Nucleus accumbens (tissue), 56 donors: Measurements from ENCODE around the gene MPL.

Experiments
- DNase-seq, 56 donors: peaks; one replicate each; lab custom pipeline; 2025; lab: John Stamatoyannopoulos, UW

The MPL gene

DNA sequence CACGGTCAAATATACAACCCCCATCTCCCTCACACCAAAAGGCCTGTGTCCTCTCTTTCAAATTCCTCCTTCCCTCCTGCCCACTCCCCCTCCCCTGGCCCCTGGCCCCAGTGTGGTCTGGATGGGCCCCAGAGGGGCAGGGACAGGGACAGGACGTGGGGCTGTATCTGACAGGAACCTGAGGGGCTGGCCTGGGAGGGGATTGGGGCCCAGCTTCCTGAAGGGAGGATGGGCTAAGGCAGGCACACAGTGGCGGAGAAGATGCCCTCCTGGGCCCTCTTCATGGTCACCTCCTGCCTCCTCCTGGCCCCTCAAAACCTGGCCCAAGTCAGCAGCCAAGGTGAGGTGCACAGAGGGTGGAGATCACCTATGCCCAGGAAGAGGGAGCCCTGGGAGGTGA lies at the start of gene MPL:
Gene MPL (plus strand): TSS at position 231 of the 400 bp plus-strand sequence. CDS start 31 bp downstream, at position 262.
- no peak for DNase-seq

- peak in 3 of 56 donors; percentile 17 to 43 (median 29) for DNase-seq
These were observed 49.4 kb upstream of the MPL start for GRCh38 chr1:43288058-43288784.

- no peak for DNase-seq
These were observed 48.6 kb upstream of the MPL start for GRCh38 chr1:43288785-43289706.

GRCh38 chr1:43292216-43292615 lies 45.4 kb upstream of the MPL start:
- DNase-seq: no peak

DNA sequence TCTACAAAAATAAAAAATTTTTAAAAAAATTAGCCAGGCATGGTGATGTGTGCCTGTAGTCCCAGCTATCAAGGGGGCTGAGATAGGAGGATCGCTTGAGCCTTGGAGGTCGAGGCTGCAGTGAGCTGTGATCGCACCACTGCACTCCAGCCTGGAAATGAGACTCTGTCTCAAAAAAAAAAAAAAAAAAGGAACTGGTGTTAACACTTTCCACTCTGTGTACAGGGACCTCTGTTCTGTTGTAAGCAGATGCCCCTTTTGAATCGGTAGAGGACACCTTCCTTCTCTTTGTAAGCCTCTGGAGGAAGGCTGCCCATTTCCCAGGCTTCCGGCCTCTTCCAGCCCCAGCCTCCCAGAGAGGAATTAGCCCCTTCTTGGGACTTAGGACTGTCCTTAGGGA lies 44.9 kb upstream of the MPL start:
- DNase-seq: no peak

DNA sequence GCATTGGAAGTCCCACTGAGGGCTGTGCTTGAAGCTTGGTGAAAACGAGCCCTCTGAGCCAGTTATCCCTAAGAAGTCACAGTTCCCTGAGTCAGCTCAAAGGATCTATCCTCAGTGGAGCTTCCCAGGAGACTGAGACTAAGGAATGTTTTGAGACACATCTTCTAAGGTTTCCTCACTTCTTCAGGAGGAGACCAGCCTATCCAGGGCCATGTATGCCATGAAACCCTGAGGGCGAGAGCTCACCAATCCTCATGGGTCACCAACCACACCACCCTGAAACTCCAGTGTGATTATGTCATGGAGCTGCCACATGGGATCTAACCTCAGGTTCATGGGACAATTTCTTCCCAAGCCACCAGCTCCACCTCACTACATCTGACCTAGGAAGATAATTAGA lies 44.4 kb upstream of the MPL start:
- DNase-seq: no peak

DNA sequence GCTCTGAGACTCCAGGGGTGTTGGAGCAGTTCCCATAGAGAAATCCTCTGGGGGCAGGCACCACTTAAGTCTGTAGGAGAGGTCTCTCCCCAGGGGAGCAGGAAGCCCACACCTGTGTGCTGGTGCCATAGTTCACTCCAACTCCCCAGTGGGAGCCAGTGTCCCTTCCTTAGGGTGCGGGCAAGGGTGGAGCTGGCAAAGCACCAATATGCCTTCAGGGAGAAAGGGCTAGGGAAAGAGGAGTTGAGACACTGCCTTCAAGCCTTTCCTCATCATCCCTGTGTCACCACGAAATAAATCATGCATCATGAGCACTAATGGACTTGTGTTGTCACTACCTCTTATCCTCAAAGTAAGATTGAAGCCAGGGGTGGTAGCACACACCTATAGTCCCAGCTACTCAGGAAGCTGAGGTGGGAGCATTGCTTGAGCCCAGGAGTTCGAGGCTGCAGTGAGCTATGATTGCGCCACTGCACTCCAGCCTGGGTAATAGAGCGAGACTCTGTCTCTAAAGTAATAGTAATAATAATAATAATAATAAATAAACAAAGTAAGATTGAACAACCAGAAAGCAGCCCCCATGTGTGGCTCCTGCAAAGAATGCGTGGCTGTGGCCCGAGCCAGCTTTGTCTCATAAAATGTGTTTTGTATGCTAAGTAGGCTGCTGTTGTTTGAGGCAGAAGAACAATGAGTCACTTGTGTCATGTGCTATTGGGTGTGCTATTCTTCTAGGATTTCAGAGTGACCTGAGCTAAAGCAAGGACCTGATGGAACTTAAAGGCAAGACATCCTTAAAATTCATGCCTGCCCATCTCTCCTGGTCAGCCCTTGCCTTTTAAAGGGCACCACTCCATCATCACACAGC lies 43.5 kb upstream of the MPL start:
- peak in 49 of 56 donors; percentile 8 to 85 (median 54) for DNase-seq

- DNase-seq: peak in 3 of 56 donors; percentile 53 to 54 (median 53)
These were observed 42.9 kb upstream of the MPL start for GRCh38 chr1:43294761-43295160.

DNA sequence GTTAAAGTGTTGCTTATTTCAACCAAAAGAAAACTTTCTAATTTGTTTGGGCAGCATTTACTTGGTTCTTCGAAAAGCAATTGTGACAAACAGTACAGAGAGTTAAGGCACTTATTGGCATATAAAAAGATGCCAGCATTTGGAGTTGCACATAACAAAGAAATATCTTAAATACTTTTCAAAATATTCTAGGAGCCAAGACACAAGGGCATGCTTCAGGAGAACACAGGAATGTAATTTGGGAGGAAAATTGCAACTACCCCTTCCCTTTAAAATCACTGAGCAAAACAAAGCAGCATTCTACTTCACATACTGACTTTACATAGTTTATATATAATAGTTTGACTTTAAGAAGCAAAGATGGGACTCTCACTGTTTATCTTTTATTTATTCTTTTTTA lies 41.4 kb upstream of the MPL start:
- no peak for DNase-seq

- no peak for DNase-seq
These were observed 39.6 kb upstream of the MPL start for GRCh38 chr1:43298055-43298454.

- DNase-seq: no peak
These were observed 38.5 kb upstream of the MPL start for GRCh38 chr1:43299101-43299500.

- no peak for DNase-seq
These were observed 37.1 kb upstream of the MPL start, which contains the start of gene TIE1 for GRCh38 chr1:43300378-43301094. TIE1 (plus strand) TSS chr1:43300982; CDS start chr1:43301072, 90 bp downstream.

- peak in 1 of 56 donors; percentile 24 for DNase-seq
These were observed 35.4 kb upstream of the MPL start for GRCh38 chr1:43302201-43302600.

DNA sequence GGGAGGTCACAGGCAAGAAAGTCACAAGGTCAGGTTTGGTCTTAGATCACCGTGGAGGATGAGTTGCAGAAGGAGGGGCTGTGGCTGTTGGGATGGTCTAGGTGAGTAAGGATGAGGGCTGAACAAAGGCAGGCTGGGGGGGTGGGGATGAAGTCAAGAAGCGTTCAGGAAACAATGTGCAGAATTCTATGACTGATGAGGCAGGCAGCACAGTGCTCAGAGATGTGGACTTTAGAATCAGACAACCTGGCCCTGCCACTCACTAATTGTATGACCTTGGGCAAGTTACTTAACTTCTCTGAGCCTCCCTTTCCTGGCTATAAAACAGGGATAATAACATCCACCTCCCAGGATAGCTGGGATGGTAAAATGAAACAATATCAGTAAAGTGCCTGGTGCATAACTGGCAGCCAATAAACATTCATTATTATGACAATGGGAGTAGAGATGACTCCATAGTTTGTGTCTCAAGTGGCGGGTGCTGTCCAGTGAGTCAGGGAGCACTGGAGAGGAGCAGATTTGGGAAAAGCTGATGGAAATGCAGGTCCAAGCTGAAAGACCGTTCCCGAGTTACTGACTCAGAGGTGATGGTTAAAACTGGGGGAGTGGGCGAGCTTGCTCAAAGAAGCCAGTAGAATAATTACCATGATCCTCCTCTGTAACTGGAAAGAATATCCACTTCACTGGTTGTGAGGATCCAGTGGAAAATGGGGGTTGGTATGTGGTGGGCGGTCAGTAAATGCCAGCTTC lies 34.7 kb upstream of the MPL start:
- no peak for DNase-seq

DNA sequence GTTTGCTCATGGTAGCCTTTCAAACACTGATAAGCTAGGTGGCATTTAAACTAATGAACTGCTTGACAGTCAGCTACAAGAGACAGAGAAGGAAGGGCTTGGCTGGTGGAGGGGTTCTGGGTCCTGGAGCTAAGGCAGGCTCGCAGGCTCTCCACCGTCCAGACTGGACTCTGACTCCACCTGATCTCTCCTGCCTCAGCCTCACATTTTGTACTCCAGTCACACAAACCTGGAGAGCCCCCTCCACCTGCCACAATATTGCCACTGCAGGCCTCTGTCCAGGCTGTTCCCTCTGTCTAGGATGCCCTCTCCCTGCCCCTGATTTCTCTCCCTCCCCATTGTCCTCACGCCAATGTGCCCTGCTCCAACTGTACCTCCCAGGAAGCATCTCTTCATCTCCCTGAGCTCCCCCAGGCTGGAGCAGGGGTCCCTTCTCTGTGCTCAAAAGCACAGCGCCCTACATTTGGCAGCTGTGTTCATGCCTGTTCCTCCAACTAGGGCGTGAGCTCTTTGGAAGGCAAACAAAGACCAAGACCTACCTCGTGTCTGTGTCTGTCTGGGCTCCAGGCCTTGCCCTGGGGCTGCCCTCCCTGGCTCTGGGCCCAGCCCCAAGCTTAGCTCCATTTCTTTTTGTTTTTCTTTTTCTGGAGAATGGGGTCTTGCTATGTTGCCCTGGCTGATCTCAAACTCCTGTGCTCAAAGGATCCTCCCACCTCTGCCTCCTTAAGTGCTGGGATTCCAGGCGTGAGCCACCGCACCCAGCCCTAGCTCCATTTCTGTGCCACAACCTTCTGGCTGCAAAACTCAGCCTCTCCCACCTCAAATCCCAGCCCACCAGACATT lies 33.9 kb upstream of the MPL start:
- peak in 1 of 56 donors; percentile 18 for DNase-seq

DNA sequence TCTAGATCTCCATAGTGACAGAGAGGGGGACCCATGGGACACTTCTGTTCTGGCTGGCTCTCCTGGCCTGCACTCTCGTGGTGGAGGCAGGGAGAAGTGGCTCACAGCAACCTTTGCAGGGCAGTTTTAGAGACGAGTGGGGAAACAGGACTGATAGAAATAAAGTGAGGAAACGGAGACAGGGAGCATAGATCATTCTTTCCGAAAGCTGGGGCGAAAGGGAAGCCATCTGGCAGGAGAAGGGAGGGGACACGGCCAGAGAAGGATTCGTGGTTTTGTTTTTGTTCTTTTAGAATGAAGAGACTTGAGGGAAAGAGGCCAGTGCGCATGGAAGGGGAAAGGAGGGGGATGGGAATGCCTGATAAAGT lies 33.3 kb upstream of the MPL start:
- DNase-seq: no peak

- DNase-seq: no peak
These were observed 32.8 kb upstream of the MPL start for GRCh38 chr1:43304771-43305300.

DNA sequence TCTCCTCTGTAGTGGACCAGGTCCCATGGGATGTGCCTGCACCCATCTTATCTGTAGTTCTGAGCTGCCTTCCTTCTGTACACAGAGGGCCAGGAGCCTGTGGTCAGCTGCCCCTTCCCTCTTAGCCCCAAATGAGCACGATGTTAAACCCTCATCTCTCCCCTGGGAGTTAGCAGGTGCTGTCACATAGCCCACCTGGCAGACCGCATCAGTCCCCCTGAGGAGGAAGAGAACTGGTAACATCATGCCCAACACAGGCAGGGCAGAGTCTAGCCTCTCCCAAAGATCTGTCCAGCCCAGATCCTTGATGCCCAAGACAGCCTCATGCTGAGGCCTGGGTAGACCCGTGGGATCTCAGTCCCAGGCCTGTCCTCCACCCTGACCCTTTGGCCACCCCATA lies 32.2 kb upstream of the MPL start:
- DNase-seq: no peak
